ENCODE data around the gene PTCHD1. TPM values are rescaled to one million over a fixed set of nuclear protein-coding genes. Genes with fewer than 3 reads are reported as not detected.

The PTCHD1 gene
- total RNA-seq, 1 donor from 2014 or later = 0.17 TPM

GRCh38 chrX:23374291-23374690 lies 39.6 kb downstream of the PTCHD1 start:
- H3K4me3 ChIP-seq (ENCODE audit: low read depth, low read length) = no peak overlapping the region
- TF ChIP-seq, protein P1, sequence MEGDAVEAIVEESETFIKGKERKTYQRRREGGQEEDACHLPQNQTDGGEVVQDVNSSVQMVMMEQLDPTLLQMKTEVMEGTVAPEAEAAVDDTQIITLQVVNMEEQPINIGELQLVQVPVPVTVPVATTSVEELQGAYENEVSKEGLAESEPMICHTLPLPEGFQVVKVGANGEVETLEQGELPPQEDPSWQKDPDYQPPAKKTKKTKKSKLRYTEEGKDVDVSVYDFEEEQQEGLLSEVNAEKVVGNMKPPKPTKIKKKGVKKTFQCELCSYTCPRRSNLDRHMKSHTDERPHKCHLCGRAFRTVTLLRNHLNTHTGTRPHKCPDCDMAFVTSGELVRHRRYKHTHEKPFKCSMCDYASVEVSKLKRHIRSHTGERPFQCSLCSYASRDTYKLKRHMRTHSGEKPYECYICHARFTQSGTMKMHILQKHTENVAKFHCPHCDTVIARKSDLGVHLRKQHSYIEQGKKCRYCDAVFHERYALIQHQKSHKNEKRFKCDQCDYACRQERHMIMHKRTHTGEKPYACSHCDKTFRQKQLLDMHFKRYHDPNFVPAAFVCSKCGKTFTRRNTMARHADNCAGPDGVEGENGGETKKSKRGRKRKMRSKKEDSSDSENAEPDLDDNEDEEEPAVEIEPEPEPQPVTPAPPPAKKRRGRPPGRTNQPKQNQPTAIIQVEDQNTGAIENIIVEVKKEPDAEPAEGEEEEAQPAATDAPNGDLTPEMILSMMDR (IDR thresholded peaks at IDR 0.05; ENCODE audit: insufficient read depth, low read length, poor library complexity, severe bottlenecking) = no peak
- H3K27me3 ChIP-seq (ENCODE audit: control insufficient read depth, insufficient read depth, low read length) = no peaks in the 10 kb centered on the region
- DNase-seq (ENCODE audit: low read depth) = no peak
- no peaks in the 10 kb centered on the region for H3K36me3 ChIP-seq (ENCODE audit: control insufficient read depth, insufficient read depth, low read length)

DNA sequence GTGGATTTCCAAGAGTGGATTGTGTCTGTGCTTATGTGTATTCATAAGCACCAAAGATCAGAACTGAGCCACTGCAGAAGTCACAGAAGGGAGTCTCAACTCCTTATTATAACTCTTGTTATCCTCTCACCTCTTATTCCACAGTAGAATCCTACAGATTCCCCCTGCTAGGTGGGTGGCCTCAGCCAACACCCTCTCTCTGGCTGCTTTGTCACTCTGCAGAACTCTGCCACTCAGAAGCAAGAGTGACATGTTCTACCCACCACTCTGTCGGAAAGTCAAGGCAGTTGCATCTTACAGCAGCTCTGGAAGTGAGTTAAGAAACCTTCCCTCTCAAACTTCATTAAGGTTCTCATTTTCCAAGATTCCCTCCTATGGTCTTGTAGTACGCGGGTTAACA lies 41.9 kb downstream of the PTCHD1 start:
- TF ChIP-seq, protein P1 (IDR thresholded peaks at IDR 0.05; ENCODE audit: insufficient read depth, low read length, poor library complexity, severe bottlenecking) = no peak
- H3K36me3 ChIP-seq (ENCODE audit: control insufficient read depth, insufficient read depth, low read length) = no peaks in the 10 kb centered on the region
- DNase-seq (ENCODE audit: low read depth) = no peak

DNA sequence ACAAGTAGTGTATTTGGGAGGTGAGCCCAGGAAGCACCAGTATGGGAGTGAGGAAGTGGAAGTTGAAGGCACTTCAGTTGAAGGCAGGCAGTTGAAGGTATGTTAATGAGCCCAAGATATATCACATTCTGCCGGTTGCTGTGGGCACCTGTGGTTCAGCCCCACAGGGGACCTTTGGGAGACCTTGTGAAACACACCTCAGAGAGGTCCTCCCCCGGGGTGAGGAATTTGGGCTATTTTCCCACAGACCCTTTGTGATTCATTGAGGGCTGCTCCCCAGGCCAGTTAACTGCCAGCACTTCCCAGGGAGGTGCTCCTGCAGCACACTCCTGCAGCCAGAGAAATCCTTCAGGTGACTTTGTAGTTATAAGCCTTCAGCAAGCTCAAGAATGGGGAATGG lies 45.9 kb downstream of the PTCHD1 start:
- Histone ChIP-seq H3K27me3 (ENCODE audit: control insufficient read depth, insufficient read depth, low read length) (no peaks in the 10 kb centered on the region), H3K36me3 (ENCODE audit: control insufficient read depth, insufficient read depth, low read length) (no peaks in the 10 kb centered on the region), H3K4me3 (ENCODE audit: low read depth, low read length) (no peak overlapping the region)
- TF ChIP-seq, protein P1 (IDR thresholded peaks at IDR 0.05; ENCODE audit: insufficient read depth, low read length, poor library complexity, severe bottlenecking) = no peak
- no peak for DNase-seq (ENCODE audit: low read depth)

More for the DNA sequence above, 41.9 kb downstream of the PTCHD1 start:
- Histone ChIP-seq H3K27me3 (ENCODE audit: control insufficient read depth, insufficient read depth, low read length) (no peaks in the 10 kb centered on the region), H3K4me3 (ENCODE audit: low read depth, low read length) (no peak overlapping the region)

- Histone ChIP-seq H3K27me3 (ENCODE audit: control insufficient read depth, insufficient read depth, low read length) (no peaks in the 10 kb centered on the region), H3K4me3 (ENCODE audit: low read depth, low read length) (no peak overlapping the region), H3K36me3 (ENCODE audit: control insufficient read depth, insufficient read depth, low read length) (no peaks in the 10 kb centered on the region)
- DNase-seq (ENCODE audit: low read depth) = no peak
- TF ChIP-seq, protein P1 (IDR thresholded peaks at IDR 0.05; ENCODE audit: insufficient read depth, low read length, poor library complexity, severe bottlenecking) = no peak
Observed at GRCh38 chrX:23381099-23382087, 46.7 kb downstream of the PTCHD1 start.

GRCh38 chrX:23382572-23382971 lies 47.9 kb downstream of the PTCHD1 start:
- Histone ChIP-seq H3K27me3 (ENCODE audit: control insufficient read depth, insufficient read depth, low read length) (no peaks in the 10 kb centered on the region), H3K4me3 (ENCODE audit: low read depth, low read length) (no peak overlapping the region), H3K36me3 (ENCODE audit: control insufficient read depth, insufficient read depth, low read length) (no peaks in the 10 kb centered on the region)
- DNase-seq (ENCODE audit: low read depth) = no peak
- TF ChIP-seq, protein P1 (IDR thresholded peaks at IDR 0.05; ENCODE audit: insufficient read depth, low read length, poor library complexity, severe bottlenecking) = no peak
